Uterus (tissue), 2 donors: Measurements from ENCODE around the gene DDX20.

Experiments used
- POLR2A ChIP-seq, 2 donors: fragments of 450-650 bp; IDR thresholded peaks; one replicate each; pipeline ENCODE4 v1.6.1; 2016; ENCODE audit warnings: antibody characterized with exemption in 2 of 2, mild to moderate bottlenecking in 1 of 2, moderate library complexity in 1 of 2
- TF ChIP-seq, protein P1 (sequence below), 4 experiments: fragments of 200-600 bp in 2 of 4; fragments of 450-650 bp in 2 of 4; sonication (generic) in 2 of 4; IDR thresholded peaks; one replicate each; pipeline ENCODE4 v1.5.1; 2016 to 2019; ENCODE audit warnings: antibody characterized with exemption in 4 of 4, mild to moderate bottlenecking in 2 of 4, moderate library complexity in 1 of 4

- TF ChIP-seq, protein P1, sequence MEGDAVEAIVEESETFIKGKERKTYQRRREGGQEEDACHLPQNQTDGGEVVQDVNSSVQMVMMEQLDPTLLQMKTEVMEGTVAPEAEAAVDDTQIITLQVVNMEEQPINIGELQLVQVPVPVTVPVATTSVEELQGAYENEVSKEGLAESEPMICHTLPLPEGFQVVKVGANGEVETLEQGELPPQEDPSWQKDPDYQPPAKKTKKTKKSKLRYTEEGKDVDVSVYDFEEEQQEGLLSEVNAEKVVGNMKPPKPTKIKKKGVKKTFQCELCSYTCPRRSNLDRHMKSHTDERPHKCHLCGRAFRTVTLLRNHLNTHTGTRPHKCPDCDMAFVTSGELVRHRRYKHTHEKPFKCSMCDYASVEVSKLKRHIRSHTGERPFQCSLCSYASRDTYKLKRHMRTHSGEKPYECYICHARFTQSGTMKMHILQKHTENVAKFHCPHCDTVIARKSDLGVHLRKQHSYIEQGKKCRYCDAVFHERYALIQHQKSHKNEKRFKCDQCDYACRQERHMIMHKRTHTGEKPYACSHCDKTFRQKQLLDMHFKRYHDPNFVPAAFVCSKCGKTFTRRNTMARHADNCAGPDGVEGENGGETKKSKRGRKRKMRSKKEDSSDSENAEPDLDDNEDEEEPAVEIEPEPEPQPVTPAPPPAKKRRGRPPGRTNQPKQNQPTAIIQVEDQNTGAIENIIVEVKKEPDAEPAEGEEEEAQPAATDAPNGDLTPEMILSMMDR (IDR thresholded peaks at IDR 0.05) = no peak
- TF ChIP-seq POLR2A (IDR thresholded peaks at IDR 0.05) = no peak
Measured at GRCh38 chr1:111762332-111762731, 6.6 kb downstream of the DDX20 start.
